Measurements from ENCODE around the gene KCNJ16.
"Not testable (repeated sequence)": the region's sequence is repeated elsewhere in the genome, so short reads cannot be mapped to it uniquely, and the experiment has no call there.

Gene KCNJ16

DNA sequence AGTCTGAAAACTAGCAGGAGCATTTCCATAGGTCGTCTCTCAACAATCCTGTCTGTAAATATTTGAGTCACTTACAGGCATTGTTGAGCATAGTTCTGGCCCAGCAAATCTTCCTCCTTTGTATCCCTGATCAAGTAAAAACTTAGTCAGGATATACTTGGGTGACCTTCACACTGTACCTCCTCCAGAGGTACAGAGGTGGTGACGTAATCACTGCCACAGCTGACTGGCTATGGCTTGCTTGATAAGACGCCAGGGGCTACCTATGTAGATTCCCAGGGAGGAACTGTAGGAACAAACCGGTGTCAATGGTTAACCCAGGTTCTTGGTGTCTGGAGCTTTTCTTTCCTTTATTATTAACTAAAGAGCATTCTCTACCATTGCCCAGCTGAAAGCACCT lies at the start of gene KCNJ16:
KCNJ16 (plus strand) TSS at position 270 of the 400 bp plus-strand sequence. CDS start 56,863 bp downstream, outside the sequence.
- DNase-seq (ENCODE audit: low read depth) = no peak

DNA sequence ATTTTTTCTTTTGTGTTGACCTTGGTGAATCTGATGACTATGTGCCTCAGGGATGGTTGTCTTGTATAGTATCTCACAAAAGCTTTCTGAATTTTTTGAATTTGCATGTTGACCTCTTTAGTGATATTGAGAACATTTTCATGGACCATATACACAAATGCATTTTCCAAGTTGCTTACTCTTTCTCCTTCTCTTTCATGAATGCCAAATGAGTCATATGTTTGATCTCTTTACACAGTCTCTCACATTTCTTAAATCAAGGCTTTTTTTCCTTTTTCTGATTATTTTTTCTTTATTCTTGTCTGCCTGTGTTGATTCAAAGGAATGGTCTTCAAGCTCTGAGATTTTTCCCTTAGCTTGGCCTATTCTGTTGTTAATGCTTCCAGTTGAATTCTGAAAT lies 46.6 kb upstream of the KCNJ16 start:
- no peak for DNase-seq (ENCODE audit: low read depth)

DNA sequence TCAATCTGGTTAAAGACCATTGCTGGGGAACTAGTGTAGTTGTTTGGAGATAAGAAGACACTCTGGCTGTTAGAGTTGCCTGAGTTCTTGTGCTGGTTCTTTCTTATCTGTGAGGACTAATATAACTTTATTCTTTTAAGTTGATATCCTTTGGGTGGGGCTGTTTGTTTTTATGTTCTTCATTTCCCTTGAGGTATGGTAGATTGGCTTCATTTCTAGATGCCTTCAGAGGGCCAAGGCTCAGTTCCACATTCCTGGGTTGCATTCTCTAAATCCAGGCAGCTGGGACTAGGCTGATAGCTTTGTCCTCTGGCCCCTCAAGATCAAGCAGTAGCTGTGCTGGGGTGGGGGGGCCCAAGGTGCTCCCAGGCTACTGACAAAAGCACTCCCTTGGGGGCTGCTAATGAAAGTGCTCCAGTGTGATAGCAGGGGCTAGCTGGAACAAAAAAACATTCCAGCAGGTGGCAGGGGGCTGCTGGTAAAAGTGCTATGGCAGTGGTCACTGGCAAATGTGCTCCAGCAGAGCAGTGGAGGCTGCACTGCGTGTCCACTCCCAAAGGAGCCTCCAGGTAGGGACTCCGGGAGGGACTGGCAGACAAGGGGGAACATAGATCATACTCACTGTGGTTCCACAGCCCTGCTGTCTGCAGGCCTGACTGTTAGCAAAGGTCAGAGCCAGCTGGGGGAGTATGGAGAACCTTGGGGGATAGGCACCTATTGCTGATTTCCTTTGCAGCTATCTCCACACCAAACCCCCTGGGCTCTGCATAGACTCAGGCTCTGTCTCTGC lies 45.9 kb upstream of the KCNJ16 start:
- DNase-seq (ENCODE audit: low read depth) = no peak

DNA sequence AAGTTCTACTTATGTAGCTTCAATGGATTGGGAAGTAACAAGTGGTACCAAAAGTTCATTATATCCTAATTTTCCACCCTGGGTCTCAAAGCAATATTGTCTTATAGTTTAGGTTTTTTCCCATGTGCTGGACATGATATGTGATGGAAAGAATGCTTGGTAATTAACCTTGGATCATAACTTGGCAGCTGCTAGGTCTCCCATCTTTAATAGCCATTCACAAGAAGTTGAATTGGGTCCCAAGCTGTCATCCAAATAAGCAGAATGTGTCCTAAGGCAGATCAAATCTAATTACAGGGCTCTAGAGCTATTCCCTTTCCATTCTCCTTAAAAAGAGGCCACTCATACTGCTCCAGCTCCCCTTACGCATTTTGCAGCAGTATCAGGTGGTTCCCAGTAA lies 44.7 kb upstream of the KCNJ16 start:
- DNase-seq (ENCODE audit: low read depth) = no peak

DNA sequence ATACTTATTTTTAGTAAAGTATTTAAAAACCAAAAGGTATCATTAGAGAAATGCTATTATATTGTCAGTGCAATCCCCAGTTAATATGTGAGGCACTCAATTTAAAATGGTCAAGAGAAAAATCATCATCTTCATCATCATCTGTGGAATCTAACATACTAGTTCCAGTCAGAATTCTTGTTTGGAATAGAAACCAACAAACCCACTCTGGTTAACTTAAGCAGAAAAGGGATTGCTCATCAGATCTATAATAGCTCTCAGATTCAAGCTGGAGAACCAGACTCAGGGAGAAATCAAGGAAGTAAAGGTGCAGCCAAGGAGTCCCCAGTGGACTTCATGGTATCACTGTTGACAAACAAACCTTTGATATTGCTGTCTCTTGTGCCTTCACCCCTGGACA lies 43.7 kb upstream of the KCNJ16 start:
- DNase-seq (ENCODE audit: low read depth) = no peak

DNA sequence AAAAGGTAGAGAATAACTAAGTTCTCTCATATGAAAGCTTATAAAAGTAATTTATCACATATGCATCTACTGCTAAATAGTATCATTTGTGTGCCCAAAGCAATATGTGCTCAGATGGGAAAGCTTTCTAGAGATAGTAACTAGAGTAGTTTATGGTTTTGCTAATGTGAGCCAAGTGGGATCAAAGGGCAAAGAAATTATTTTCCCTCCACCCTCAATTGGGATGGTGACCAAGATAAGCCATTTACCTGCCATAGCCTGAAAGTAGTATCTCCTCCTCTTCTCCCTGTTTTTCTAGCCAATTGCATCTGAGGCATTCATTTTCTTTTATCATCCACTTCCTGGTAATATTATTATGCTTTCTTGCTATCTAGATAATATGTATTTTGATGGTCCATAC lies 41.9 kb upstream of the KCNJ16 start:
- no peak for DNase-seq (ENCODE audit: low read depth)

DNA sequence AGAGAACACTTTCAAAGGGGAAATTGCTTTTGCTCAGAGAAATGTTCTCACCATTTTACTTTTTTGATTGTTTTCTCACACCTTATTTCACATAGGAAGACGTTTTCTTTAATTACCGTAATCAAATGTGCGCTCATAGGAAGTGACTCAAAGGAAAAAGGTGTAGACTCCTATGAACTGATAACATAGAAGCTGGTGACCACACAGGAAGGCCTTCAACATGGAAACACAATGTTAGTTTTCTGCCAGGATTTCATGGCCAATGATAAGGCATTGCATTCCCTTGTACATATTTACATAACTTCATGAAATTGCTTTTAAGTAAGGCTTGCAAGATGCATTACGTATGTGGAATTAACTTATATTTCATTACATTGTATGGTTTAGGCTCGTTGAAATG lies 40.9 kb upstream of the KCNJ16 start:
- no peak for DNase-seq (ENCODE audit: low read depth)

DNA sequence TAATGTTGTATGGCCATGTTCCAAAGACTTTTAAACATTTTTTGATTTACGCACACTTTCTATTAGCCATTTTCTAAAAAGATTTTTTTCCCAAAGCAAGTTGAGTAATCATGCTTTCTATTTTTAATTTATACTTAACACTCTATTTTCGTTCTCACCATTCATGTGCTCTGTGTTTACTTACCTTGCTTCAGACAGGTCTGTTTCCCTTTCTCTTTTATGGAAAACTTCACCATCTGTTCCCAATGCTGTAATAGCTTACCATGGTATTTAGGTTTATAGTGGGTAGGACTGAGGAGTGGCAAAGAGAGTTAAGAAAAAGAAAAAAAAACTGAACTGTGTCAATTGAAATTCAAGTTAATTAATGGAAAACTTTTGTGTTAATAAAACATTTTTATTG lies 37.5 kb upstream of the KCNJ16 start:
- DNase-seq (ENCODE audit: low read depth) = no peak

DNA sequence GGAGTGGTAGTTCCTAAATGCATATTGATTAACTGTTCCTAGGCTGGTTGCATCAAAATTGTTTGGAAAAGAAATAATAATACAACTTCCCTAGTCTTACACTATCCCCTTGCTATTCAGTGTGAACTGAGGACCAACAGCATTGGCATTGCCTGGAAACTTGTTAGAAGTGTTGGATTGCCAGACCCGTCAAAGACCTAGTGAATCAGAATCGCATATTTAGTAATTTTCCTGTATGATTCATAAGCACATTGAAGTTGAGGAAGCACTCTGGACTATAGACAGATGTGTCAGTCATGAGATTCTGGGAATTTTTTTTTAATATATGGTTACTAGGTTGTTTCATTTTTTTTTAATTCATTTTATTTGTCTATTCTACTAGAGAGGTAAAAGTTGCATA lies 34.7 kb upstream of the KCNJ16 start:
- DNase-seq (ENCODE audit: low read depth) = no peak

DNA sequence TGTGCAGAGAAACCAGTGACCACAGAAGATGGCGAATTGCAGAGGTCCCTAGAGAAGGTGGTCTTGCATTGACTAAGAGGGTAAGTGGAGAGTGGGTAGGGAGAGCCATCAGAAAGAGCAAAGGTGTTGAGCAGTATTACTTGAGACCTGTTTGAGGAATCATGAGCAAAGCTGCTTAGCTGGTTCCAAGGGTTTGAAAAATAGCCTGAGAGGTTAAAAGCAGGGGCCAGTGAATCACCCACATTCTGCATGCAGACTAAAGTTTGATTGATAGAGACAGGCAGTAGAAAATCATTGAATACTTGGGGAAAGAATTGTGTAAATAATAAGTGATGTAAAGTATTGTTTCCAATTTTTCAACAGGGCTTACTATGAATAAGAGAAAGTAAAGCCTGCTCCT lies 34.0 kb upstream of the KCNJ16 start:
- no peak for DNase-seq (ENCODE audit: low read depth)

DNA sequence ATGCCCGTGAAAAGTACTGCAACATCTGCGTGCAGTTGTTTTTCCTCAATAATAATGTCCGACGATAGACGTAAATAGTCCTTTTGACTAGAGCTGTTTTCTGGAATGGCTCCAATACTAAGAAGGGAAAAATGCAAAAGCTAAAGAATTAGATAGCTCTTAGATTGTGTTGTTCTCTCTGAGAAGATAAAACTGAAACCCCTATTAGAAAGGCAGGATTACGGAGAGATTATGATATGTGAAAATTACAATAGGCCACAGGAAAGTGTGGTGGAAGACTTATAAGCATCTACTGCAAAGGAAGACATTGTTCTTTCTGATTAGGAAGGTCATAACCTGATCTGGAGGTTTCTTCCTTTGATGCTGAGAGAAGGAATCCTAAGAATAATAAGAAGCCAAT lies 33.5 kb upstream of the KCNJ16 start:
- no peak for DNase-seq (ENCODE audit: low read depth)

DNA sequence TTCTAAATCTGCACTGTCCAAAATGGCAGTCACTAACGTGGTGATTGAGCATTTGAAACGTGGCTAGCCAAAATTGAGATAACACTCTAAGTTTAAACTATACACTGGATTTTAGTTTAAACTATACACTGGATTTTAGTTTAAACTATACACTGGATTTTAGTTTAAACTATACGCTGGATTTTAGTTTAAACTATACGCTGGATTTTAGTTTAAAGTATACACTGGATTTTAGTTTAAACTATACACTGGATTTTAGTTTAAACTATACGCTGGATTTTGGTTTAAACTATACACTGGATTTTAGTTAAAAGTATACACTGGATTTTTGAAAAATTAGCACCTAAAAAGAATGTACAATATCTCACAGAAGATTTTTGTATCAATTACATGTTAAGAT lies 29.2 kb upstream of the KCNJ16 start:
- not testable (repeated sequence) for DNase-seq (ENCODE audit: low read depth)

DNA sequence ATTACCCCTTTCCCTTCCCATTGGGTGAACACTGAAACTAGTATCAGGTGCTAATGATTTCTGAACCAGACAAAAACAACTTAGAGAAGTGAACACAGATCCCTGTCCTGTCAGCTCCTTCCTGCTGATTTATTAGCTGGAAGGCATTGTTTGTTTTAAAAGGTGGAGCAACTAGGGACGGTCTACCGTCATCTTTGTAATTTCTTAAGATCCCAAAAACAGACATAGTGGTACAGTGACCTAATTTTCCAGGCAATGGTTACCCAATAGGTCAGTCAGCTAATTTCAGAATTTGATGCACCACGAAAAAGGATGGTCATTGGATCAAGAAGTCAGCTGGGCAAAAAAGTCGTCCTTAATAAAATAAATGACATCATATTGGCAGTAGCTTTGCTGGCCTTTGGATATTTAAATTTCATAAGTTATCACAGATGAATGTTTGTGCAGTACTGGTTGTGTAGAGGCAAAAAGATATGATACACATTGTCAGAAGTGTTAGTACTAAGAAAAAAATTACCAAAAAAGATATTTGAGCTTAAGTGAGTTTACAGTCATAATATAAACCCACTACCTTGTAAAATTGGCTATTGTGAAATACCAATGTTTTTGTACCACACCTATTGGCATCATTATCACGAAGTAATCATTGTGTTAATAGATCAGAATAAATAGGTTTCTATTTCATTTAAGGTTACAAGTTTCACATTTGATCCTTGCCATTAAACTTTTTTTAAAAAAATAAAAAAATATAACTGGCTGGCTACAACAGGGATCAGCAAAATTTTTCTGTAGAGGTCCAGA lies 27.2 kb upstream of the KCNJ16 start:
- no peak for DNase-seq (ENCODE audit: low read depth)

DNA sequence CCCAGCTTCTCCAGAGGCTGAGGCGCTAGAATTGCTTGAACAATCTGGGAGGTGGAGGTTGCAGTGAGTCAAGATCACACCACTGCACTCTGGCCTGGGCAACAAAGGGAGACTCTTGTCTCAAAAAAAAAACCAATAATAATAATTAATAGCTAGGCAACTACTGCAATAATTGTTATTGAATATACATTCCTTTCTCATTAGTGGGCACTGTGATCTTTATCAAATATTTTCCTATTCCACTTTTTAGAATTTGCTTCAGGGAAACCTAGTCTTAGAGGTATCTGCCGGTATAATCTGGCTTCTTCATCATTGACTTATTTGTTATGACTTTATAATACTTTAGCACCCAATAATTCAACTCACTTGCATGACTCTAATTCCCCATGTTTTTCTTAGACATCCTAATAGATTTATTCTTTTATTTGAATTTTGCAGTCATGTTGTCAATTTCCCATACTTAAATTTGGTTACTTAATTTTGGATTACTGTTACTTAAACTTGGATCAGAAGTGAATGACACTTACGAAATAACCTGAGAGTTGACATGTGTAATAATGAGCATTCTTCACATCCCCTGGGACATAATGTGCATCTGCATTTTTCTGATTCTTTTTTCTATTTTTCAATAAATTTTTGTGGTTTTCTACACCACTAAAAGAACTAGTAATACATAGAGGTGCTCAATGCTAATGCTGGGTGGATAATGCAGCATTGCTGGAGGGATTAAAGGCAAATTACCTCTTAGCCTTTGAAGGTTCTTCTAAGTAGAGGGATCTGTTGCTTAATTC lies 25.0 kb upstream of the KCNJ16 start:
- no peak for DNase-seq (ENCODE audit: low read depth)

DNA sequence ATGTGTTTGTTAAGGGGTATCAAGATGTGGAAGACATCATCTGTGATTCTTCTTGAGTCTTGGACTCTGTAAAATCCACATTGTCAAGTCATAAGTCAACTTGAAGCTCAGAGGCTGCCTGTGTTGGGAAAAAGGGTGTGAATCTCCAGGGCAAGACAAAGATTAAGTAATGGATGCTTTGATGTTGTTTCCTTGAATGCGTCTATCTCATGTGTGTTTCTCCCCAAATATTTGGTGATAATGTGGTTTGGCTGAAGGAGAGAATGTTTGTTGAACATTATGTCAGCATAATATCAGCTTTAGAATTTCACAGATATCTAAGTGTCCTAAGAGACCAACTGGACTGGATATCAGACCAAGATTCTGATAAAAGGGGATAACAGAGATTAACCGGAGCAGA lies 24.1 kb upstream of the KCNJ16 start:
- no peak for DNase-seq (ENCODE audit: low read depth)

DNA sequence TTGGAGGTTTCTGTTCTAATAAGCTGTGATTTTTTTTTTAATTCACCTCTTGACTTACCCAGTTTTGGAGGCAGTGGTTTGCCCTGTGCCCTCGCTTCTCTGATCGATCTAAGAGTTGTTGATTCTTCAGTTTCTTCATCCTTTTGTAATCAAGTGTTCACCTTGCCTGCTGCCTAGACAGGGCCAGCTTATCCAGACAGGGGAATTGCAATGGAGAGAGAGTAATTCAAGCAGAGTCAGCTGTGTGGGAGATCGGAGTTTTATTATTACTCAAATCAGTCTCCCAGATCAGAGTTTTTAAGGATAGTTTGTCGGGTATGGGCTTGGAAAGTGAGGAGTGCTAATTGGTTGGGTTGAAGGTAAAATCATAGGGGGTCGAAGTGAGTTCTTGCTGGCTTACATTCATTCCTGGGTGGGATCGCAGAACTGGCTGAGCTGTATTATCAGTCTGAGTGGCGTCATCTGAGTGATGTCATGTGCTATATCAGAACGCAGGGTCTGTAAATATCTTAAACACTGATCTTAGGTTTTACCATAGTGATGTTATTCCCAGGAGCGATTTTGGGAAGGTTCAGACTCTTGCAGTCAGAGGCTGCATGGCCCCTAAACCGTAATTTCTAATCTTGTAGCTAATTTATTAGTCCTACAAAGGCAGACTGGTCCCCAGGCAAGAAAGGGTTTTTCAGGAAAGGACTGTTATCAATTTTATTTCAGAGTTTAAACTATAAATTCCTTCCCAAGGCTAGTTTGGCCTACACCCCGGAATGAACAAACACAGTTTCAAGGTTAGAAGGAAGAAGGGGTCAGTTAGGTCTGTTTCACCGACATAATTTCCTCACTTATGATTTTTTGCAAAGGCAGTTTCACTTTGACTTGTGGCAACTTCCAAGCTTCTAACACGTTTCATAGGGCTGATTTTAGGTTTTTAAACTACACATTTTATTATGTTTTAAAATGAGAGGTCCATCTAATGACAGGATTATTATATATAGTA lies 21.5 kb upstream of the KCNJ16 start:
- DNase-seq (ENCODE audit: low read depth) = no peak

DNA sequence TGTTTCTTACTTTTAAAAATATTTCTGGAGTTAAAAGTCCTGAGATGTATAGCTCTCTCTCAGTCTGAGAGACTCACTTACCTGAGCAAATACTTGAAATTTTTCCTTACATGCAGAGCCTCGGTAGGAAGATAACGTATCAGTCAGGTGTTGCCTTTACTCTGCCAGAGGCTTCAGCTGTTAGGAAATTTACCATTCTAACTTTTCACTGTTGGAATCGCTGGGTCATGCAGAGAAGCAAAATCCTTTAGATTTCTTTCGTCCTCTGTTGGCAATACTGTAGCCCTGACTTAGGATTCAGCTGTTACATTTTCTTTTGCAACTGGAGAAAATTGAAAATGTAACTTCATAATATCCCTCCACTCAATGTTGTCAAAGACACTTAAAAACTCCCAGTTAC lies 20.0 kb upstream of the KCNJ16 start:
- DNase-seq (ENCODE audit: low read depth) = no peak

DNA sequence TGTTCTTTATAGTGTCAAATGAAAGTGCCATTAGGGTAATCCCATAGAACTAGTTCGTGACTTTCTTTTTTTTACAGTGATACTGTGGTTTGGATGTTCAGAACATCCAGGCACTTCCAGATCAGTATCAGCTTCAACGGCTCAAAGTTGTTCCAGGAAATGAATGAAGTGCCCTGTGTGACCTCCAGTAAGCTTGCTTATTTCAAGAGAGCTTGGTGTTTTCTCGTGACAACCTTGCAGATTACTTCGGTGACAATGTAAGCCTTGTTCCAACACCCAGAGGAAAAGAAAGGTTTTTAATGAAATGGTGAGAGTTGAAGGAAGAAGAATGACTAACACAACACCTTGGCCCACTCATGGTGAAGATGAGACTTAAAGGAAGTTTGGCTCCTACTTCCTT lies 16.0 kb upstream of the KCNJ16 start:
- DNase-seq (ENCODE audit: low read depth) = no peak

DNA sequence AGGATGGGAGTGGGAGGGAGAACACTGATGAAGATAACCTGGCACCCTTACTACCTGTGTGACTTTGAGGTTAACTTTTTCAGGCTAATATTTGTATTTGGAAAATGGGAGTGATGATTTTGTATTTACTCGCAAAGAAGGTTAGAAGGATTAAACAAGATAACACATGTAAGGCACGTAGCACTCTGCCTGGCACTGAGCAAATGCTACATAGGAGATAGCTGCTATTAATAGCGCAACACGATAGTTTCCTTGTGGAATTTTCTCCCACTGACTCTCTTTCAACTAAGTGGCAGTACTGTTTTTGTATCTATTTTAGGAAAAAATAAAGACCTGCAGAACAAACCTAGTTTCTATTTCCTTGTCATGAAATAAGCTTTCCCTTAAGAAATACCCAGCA lies 15.4 kb upstream of the KCNJ16 start:
- no peak for DNase-seq (ENCODE audit: low read depth)

DNA sequence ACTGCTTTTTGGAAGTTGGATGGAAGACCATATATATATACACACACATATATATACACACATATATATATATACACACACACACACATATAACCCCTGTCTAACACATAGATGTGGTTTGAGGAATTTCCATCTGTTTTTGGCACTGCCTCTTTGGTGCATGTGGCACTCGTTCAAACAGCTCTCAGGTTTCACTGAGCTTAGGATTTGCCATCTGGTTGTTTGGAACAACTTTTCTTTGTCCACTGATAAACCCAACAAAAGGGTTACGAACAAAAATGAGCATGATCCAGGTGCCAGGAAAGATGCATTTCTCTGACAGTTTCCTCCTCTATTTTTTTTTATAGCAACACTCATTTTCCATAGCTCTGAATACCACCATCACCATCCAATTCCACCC lies 14.6 kb upstream of the KCNJ16 start:
- no peak for DNase-seq (ENCODE audit: low read depth)

DNA sequence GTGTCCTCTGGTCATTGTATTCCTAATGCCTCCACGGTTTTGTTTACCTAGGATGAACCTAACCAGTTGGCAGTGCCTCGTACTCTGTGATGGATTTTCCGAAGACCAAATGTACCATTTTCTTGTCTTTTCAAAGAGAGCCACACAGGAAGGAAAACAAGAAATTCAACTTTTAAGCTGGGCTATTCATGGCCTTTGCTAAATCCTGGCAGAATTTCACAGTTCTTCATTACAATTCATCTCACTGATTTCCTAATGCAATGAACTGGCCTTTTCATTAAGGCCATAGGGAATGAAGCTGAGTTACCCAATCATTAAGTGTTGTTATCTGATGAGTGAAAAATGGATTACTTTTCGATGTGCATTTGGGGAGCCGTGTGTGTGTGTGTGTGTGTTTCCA lies 7.9 kb upstream of the KCNJ16 start:
- DNase-seq (ENCODE audit: low read depth) = no peak

Measured in activated T-cell treated with anti-CD3 and anti-CD28 coated beads for 1 hour (primary cell).